WTC11 (cell line): Measurements from ENCODE around the gene SP140L.

ENCODE experiments used
- FOXJ3 ChIP-seq: sonication (generic); formaldehyde crosslinking; IDR thresholded peaks from 2 replicates; pipeline ENCODE4 v1.9.0; 2021; ENCODE audit warnings: missing genetic modification reagents, mild to moderate bottlenecking, borderline replicate concordance
- ZBTB21 ChIP-seq: sonication (generic); formaldehyde crosslinking; IDR thresholded peaks from 2 replicates; pipeline ENCODE4 v1.8.1; 2023; ENCODE audit warnings: mild to moderate bottlenecking, missing genetic modification reagents, borderline replicate concordance

DNA sequence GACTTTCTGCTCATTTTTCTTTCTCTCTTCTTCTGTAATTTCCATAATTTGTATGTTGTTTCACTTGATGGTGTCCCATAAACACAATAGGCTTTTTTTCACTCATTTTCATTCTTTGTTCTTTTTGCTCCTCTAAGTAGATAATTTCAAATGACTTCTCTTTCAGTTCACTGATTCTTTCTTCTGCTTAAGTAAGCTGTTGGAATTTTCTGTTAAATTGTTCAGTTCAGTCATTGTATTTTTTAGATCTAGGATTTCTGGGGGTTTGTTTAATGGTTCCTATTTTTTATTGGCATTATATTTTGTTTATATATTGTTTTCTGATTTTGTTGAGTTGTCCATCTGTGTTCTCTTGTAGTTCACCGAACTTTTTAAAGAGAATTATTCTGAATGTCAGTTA is 19.5 kb downstream of the SP140L start:
- TF ChIP-seq FOXJ3 (CRISPR knock-in tag) (no peak), ZBTB21 (CRISPR knock-in tag) (no peak)
